Measurements from ENCODE around the gene ADGRG3. TPM values are rescaled to one million over a fixed set of nuclear protein-coding genes. Genes with fewer than 3 reads are reported as not detected.

Gene ADGRG3
- total and polyA plus RNA-seq, 2 of the 13 experiments (the other 11 are each of a cell fraction or from before 2014, with no cell fraction given) = 2.7 to 11.8 TPM

DNA sequence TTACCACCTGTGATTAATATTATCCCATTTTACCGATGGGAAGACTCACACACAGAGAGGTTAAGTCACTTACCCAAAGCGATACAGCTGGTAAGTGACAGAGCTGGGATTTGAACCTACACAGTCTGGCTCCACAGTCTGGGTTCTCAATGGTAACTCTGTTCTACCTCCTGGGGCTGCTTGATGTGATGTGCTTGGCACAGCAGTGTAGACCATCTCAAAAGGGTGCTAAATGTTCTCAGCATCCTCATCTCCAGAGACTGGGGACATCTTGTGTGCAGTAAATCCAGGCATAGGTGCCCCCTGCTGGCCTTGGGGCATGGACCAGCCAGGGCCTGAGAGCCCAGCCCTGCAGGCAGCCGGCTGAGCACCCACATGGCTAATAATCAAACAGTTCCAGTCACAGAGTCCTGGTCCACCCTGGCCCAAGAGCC lies 52.1 kb downstream of the ADGRG3 start (continued):
- TF ChIP-seq, protein P1, sequence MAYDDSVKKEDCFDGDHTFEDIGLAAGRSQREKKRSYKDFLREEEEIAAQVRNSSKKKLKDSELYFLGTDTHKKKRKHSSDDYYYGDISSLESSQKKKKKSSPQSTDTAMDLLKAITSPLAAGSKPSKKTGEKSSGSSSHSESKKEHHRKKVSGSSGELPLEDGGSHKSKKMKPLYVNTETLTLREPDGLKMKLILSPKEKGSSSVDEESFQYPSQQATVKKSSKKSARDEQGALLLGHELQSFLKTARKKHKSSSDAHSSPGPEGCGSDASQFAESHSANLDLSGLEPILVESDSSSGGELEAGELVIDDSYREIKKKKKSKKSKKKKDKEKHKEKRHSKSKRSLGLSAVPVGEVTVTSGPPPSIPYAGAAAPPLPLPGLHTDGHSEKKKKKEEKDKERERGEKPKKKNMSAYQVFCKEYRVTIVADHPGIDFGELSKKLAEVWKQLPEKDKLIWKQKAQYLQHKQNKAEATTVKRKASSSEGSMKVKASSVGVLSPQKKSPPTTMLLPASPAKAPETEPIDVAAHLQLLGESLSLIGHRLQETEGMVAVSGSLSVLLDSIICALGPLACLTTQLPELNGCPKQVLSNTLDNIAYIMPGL (CRISPR knock-in tag; IDR thresholded peaks at IDR 0.05; ENCODE audit: borderline replicate concordance in 1 of 2, low read depth in 1 of 2) = peak; percentile 66; a peak in 3 of 4 replicates
- TF ChIP-seq RCOR2 (CRISPR knock-in tag; IDR thresholded peaks at IDR 0.05) (0 out of 2 replicates have a peak, but pooled peaks have one; percentile 44), ZFY (CRISPR knock-in tag; IDR thresholded peaks at IDR 0.05) (peak; percentile 32; the same call in 1 of the 2 replicates), ZMYM4 (CRISPR knock-in tag; IDR thresholded peaks at IDR 0.05) (no peak), ZBTB7B (CRISPR knock-in tag; IDR thresholded peaks at IDR 0.05) (no peak), ZNF569 (CRISPR knock-in tag; IDR thresholded peaks at IDR 0.05; ENCODE audit: borderline replicate concordance) (no peak), PAX8 (CRISPR knock-in tag; IDR thresholded peaks at IDR 0.05; ENCODE audit: borderline replicate concordance) (no peak), NFYC (CRISPR knock-in tag; IDR thresholded peaks at IDR 0.05) (no peak), NR1H2 (CRISPR knock-in tag; IDR thresholded peaks at IDR 0.05; ENCODE audit: borderline replicate concordance, low read depth) (no peak), YEATS2 (CRISPR knock-in tag; IDR thresholded peaks at IDR 0.05; ENCODE audit: borderline replicate concordance) (peak; percentile 62; the same call in 1 of the 2 replicates), TEAD3 (CRISPR knock-in tag; optimal IDR thresholded peaks at IDR 0.05; ENCODE audit: borderline replicate concordance) (peak; percentile 55)
- TF ChIP-seq, protein P2, sequence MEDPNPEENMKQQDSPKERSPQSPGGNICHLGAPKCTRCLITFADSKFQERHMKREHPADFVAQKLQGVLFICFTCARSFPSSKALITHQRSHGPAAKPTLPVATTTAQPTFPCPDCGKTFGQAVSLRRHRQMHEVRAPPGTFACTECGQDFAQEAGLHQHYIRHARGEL (CRISPR knock-in tag; IDR thresholded peaks at IDR 0.05) = no peak
- TF ChIP-seq, protein P3, sequence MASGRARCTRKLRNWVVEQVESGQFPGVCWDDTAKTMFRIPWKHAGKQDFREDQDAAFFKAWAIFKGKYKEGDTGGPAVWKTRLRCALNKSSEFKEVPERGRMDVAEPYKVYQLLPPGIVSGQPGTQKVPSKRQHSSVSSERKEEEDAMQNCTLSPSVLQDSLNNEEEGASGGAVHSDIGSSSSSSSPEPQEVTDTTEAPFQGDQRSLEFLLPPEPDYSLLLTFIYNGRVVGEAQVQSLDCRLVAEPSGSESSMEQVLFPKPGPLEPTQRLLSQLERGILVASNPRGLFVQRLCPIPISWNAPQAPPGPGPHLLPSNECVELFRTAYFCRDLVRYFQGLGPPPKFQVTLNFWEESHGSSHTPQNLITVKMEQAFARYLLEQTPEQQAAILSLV (CRISPR knock-in tag; IDR thresholded peaks at IDR 0.05; ENCODE audit: borderline replicate concordance) = 0 out of 2 replicates have a peak, but pooled peaks have one; percentile 23
- TF ChIP-seq, protein P4, sequence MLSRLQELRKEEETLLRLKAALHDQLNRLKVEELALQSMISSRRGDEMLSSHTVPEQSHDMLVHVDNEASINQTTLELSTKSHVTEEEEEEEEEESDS (CRISPR knock-in tag; IDR thresholded peaks at IDR 0.05; ENCODE audit: borderline replicate concordance) = no peak
- TF ChIP-seq, protein P5, sequence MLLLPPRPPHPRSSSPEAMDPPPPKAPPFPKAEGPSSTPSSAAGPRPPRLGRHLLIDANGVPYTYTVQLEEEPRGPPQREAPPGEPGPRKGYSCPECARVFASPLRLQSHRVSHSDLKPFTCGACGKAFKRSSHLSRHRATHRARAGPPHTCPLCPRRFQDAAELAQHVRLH (CRISPR knock-in tag; IDR thresholded peaks at IDR 0.05; ENCODE audit: borderline replicate concordance, low read depth) = peak; percentile 89
- TF ChIP-seq, protein P6, sequence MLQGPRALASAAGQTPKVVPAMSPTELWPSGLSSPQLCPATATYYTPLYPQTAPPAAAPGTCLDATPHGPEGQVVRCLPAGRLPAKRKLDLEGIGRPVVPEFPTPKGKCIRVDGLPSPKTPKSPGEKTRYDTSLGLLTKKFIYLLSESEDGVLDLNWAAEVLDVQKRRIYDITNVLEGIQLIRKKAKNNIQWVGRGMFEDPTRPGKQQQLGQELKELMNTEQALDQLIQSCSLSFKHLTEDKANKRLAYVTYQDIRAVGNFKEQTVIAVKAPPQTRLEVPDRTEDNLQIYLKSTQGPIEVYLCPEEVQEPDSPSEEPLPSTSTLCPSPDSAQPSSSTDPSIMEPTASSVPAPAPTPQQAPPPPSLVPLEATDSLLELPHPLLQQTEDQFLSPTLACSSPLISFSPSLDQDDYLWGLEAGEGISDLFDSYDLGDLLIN (CRISPR knock-in tag; IDR thresholded peaks at IDR 0.05; ENCODE audit: borderline replicate concordance) = no peak

All from HepG2 (cell line).